Transverse colon (tissue), 4 donors: Measurements from ENCODE around the gene FCHSD2. TPM values are rescaled to one million over a fixed set of nuclear protein-coding genes. Genes with fewer than 3 reads are reported as not detected.
A peak's percentile ranks its signal among the peaks of the same experiment; 100 is the strongest.
"Not testable (repeated sequence)": the region's sequence is repeated elsewhere in the genome, so short reads cannot be mapped to it uniquely, and the experiment has no call there.

Experiments used
- DNase-seq: peaks from one replicate; pipeline ENCODE4 v3.0.0-alpha.2; 2019
- H3K27ac ChIP-seq, 4 donors: fragments of 200-600 bp; sonication (generic); 2 replicates each; pipeline ENCODE4 v1.5.1; 2016 to 2018; ENCODE audit warnings: inconsistent platforms in 4 of 4
- H3K27me3 ChIP-seq: fragments of 200-600 bp; sonication (generic); 2 replicates; pipeline ENCODE4 v1.5.1; 2017; ENCODE audit warnings: inconsistent platforms
- H3K36me3 ChIP-seq, 4 donors: fragments of 200-600 bp; sonication (generic); 2 replicates each; pipeline ENCODE4 v1.5.1; 2017 to 2019; ENCODE audit warnings: inconsistent platforms in 4 of 4
- H3K4me1 ChIP-seq, 4 donors: fragments of 200-600 bp; sonication (generic); 2 replicates each; pipeline ENCODE4 v1.5.1; 2017 to 2020; ENCODE audit warnings: inconsistent platforms in 4 of 4
- H3K4me3 ChIP-seq, 4 donors: fragments of 200-600 bp; sonication (generic); 1 replicate in 1 of 4; 2 replicates in 3 of 4; pipeline versions ENCODE4 v1.5.1 to v1.6.1; 2017 to 2019; ENCODE audit warnings: inconsistent platforms in 4 of 4
- H3K9me3 ChIP-seq, 2 donors: fragments of 200-600 bp; sonication (generic); 2 replicates each; pipeline ENCODE4 v1.5.1; 2017 to 2019; ENCODE audit warnings: inconsistent platforms in 2 of 2
- CTCF ChIP-seq, 5 experiments: fragments of 200-600 bp in 3 of 5; fragments of 450-650 bp in 2 of 5; sonication (generic) in 3 of 5; IDR thresholded peaks; 1 replicate in 2 of 5; 2 replicates in 3 of 5; pipeline ENCODE4 v1.5.1; 2016 to 2017; ENCODE audit warnings: antibody characterized with exemption in 5 of 5, inconsistent platforms in 3 of 5, mild to moderate bottlenecking in 2 of 5, moderate library complexity in 1 of 5
- EP300 ChIP-seq: sonication (generic); formaldehyde crosslinking; IDR thresholded peaks from one replicate; pipeline ENCODE4 v1.6.1; 2017; ENCODE audit warnings: antibody characterized with exemption, low read depth
- POLR2A ChIP-seq: fragments of 450-650 bp; IDR thresholded peaks from one replicate; pipeline ENCODE4 v1.6.1; 2016; ENCODE audit warnings: antibody characterized with exemption, mild to moderate bottlenecking, moderate library complexity
- POLR2AphosphoS5 ChIP-seq, 3 donors: sonication (generic); formaldehyde crosslinking; IDR thresholded peaks; one replicate each; pipeline ENCODE4 v1.6.1; 2016; ENCODE audit warnings: antibody characterized with exemption in 3 of 3
- WGBS, 2 donors: methylation state at CpG; one replicate each; pipeline ENCODE4 v1.1.5; 2018; ENCODE audit warnings: low coverage in 1 of 2; 5-methylcytosine and 5-hydroxymethylcytosine counted together
- in situ Hi-C, 4 donors: fragments of 200-750 bp; cut with MboI; loops; one replicate each; pipeline versions ENCODE4 v1.15.0 to v1.15.1; 2017; ENCODE audit warnings: low sequenced_read_pairs in 3 of 4, low pct_ligation_motif_present in 1 of 4, low pct_unique_long_range_greater_than_20kb in 1 of 4
- intact Hi-C: fragments of 100-400 bp; cut with DNase I; formaldehyde crosslinking; loops from one replicate; pipeline ENCODE4 v1.15.1; 2023; ENCODE audit warnings: low total_unique reads
- total RNA-seq, 4 donors: library from RNA; depleted of rRNA; stranded (reverse); fragments of >200 nt; gene quantifications; one replicate each; pipeline ENCODE4 v1.1.0, GENCODE V29; 2016

FCHSD2 gene
- total RNA-seq, 4 donors from 2014 or later: 9.1 to 15.9 (median 15.0) TPM

GRCh38 chr11:72860010-72860409 lies 282.1 kb downstream of the FCHSD2 start:
- Histone ChIP-seq H3K4me1 (peaks cover 0 to 14% (median 5%) of the 10 kb centered on the region in 4 donors), H3K4me3 (no peak overlapping the region), H3K27me3 (no peaks in the 10 kb centered on the region), H3K9me3 (no peaks in the 10 kb centered on the region), H3K27ac (no peak overlapping the region), H3K36me3 (no peaks in the 10 kb centered on the region)
- intact Hi-C loops (no loop called here), in situ Hi-C loops (no loop called here)
- TF ChIP-seq POLR2AphosphoS5 (IDR thresholded peaks at IDR 0.05) (no peak), EP300 (no peak), CTCF (IDR thresholded peaks at IDR 0.05) (no peak), POLR2A (no peak)
- 83 to 96% methylated on average over 2 to 4 of the region's 4 CpGs for WGBS, 2 donors
- no peak for DNase-seq

GRCh38 chr11:72859126-72859525 lies 283.0 kb downstream of the FCHSD2 start:
- in situ Hi-C loops (no loop called here), intact Hi-C loops (no loop called here)
- H3K27me3 ChIP-seq: no peaks in the 10 kb centered on the region
- 84 to 95% methylated on average over 3 of the region's 3 CpGs for WGBS, 2 donors
- peaks cover 0 to 7% (median 1%) of the 10 kb centered on the region in 4 donors for H3K4me1 ChIP-seq
- no peaks in the 10 kb centered on the region for H3K36me3 ChIP-seq
- no peak overlapping the region for H3K4me3 ChIP-seq
- no peak for DNase-seq
- no peaks in the 10 kb centered on the region for H3K9me3 ChIP-seq
- TF ChIP-seq POLR2A (no peak), EP300 (no peak), POLR2AphosphoS5 (IDR thresholded peaks at IDR 0.05) (no peak), CTCF (IDR thresholded peaks at IDR 0.05) (no peak)
- no peak overlapping the region for H3K27ac ChIP-seq

GRCh38 chr11:72858267-72858666 lies 283.9 kb downstream of the FCHSD2 start:
- DNase-seq, H3K9me3 ChIP-seq, intact Hi-C loops, H3K27me3 ChIP-seq, H3K36me3 ChIP-seq, H3K27ac ChIP-seq, H3K4me3 ChIP-seq, H3K4me1 ChIP-seq, in situ Hi-C loops: not testable (repeated sequence)
- 86 to 97% methylated on average over 2 of the region's 2 CpGs for WGBS, 2 donors

GRCh38 chr11:72856551-72857345 lies 285.4 kb downstream of the FCHSD2 start:
- intact Hi-C loops (no loop called here), in situ Hi-C loops (no loop called here)
- Histone ChIP-seq H3K27me3 (no peaks in the 10 kb centered on the region), H3K4me1 (peaks cover 0 to 7% (median 0%) of the 10 kb centered on the region in 4 donors), H3K9me3 (no peaks in the 10 kb centered on the region), H3K27ac (peak overlapping the region in 3 of 4 donors; percentile 5 to 32 (median 5)), H3K36me3 (no peaks in the 10 kb centered on the region), H3K4me3 (no peak overlapping the region)
- TF ChIP-seq POLR2A (no peak), POLR2AphosphoS5 (IDR thresholded peaks at IDR 0.05) (no peak), CTCF (IDR thresholded peaks at IDR 0.05) (no peak), EP300 (no peak)
- 19 to 26% methylated on average over 3 of the region's 3 CpGs for WGBS, 2 donors
- no peak for DNase-seq
